Inferior parietal cortex (tissue), 1 donor: ENCODE results near the gene PKDREJ.
"Not testable (repeated sequence)": the region's sequence is repeated elsewhere in the genome, so short reads cannot be mapped to it uniquely, and the experiment has no call there.

Experiments used
- DNase-seq: peaks from one replicate; pipeline ENCODE4 v3.0.0-alpha.2; 2016; ENCODE audit errors: extremely low spot score

Gene PKDREJ

DNA sequence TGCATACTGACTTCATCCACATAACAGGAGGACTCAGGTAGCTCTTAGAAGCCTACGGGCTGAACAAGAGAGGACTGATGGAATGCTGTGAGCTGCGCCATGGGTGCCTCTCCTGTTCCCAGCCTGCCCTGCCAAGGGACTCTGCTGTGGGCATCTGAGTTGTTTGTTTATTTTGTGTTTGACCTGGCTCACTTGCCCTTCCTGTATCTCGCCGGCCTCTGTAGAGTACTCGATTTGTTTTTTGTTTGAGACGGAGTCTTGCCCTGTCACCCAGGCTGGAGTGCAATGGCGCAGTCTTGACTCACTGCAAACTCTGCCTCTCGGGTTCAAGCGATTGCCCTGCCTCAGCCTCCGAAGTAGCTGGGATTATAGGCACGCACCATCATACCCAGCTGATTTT, 6.4 kb upstream of the PKDREJ start:
- no peak for DNase-seq

DNA sequence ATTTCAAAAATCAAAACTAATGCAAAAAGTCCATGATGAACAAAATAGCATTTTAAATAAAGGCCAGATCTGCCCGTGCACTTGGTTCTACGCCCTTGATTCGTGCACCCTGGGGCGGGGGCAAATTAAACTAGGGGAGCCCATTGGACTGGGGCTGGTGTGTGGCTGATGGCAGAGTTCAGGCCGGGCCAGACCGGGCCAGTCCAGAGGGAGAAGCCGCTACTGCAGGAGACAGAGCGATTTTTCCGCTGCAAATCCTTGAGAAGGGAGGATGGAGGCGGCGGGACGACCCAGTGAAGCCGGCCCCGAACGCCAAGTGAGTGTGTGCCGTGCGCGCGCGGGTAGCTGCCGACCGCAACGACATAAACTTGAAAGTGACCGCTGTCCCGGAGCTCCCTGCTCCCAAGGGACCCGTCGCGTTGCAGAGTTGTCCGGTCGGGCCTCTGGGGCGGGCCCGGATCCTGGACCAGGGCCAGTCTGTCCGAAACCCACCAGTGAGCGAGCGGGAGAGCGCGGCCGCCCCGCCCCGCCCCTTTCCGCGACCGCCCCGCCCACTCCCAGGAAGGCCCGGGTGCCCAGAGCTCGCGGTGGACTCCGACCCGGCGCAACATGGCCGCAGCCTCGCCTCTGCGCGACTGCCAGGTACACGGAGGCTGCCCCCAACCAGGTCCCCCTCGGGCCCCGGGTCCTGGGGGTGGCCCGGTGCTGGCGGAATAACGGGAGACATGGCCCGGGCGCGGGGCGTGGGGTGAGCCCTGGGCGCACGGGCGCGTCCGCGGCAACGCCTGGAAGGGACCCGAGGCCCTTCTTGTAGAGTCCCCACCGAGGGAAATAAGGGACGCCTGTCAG, 4.5 kb upstream of the PKDREJ start, which contains the start of gene TTC38:
TTC38 (plus strand) TSS at position 578 of the 849 bp plus-strand sequence; CDS start at position 610, 32 bp downstream.
- DNase-seq: peak; percentile 70

DNA sequence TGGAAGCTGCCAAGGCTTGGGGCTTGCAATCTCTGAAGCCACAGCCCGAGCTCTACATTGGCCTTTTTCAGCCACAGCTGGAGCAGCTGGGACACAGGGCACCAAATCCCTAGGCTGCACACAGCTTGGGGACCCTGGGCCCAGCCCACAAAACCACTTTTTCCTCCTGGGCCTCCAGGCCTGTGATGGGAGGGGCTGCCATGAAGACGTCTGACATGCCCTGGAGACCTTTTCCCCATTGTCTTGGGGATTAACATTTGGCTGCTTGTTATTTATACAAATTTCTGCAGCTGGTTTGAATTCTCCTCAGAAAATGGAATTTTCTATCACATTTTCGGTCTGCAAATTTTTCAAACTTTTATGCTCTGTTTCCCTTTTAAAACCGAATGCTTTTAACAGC, 2.5 kb upstream of the PKDREJ start:
- DNase-seq: not testable (repeated sequence)

DNA sequence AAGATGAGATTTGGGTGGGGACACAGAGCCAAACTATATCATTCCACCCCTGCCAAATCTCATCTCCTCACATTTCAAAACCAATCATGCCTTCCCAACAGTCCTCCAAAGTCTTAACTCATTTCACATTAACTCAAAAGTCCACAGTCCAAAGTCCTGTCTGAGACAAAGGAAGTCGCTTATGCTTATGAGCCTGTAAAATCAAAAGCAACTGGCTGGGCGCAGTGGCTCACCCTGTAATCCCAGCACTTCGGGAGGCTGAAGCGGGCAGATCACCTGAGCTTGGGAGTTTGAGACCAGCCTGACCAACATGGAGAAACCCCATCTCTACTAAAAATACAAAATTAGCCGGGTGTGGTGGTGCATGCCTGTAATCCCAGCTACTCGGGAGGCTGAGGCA, 1.4 kb upstream of the PKDREJ start:
- DNase-seq: not testable (repeated sequence)

DNA sequence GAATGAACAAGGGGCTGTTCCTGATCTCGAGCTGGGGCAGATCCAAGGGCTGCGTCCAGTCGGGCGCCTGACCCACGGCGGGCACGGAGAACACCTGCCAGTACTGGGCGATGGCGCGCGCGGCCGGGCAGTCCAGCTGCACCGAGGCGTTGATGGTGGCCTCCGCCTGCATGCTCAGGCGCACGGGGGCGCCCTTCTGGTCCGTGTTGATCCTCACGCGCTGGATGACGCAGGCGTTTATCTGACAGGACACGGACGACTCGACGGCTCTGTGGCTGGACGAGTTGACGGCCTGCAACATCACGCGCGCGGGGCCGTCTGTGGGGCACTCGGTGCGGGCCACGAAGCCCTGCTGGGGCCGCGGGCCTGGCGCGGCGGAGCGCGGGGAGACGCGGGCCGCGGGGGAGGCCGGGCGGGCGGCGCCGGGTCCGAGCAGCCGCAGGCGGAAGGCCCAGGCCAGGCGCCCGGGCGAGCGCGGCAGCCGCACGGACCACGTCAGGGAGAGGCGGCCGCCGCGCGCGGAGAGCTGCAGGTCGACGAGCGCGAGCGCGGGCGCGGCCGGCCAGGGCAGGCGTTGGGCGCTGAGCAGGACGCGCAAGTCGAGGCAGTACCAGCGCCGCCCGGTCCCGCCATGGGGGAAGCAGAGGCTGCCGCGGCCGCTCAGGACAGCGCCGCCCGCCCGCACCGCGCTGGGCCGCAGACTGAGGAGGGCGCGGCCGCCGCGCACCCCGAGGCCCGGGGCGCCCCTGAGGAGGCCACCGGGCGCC, 511 bp downstream of the PKDREJ start:
- no peak for DNase-seq

DNA sequence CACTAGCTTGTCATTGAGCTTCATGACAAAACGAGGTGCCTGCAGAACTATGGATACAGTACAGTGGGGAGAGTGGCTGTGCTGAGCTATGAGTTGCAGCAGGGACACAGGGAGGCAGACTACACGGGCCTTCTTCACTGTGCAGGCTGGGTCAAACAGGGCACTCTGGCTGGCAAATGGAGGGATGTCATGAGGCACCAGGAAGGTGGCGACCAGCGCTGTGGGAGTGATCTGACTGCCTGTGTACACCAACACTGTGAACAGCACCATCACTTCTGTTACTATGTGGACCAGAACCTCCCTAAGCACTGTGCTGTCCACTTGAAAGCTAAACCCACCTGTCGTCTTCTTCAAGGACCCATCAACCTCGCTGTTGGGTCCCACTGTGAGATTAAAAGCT, 3.1 kb downstream of the PKDREJ start:
- no peak for DNase-seq

DNA sequence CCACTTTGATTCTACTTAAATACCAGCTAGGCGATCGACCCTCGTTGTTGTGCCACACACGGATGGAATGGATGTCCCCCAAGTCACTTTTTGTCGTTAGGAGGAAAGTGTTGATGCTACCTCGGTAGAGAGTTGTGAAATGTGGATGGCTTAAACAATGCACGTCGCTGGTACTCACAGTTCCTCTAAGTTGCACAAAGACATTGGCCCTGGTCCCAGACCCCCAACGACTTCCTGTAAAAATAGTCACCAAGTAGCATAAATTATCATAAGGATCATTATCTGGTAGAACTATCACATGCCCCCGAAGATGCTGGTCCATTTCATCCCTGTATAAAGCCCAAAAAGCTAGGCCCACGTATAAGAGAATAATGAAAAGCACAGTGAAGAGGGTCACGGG, 3.8 kb downstream of the PKDREJ start:
- DNase-seq: no peak

DNA sequence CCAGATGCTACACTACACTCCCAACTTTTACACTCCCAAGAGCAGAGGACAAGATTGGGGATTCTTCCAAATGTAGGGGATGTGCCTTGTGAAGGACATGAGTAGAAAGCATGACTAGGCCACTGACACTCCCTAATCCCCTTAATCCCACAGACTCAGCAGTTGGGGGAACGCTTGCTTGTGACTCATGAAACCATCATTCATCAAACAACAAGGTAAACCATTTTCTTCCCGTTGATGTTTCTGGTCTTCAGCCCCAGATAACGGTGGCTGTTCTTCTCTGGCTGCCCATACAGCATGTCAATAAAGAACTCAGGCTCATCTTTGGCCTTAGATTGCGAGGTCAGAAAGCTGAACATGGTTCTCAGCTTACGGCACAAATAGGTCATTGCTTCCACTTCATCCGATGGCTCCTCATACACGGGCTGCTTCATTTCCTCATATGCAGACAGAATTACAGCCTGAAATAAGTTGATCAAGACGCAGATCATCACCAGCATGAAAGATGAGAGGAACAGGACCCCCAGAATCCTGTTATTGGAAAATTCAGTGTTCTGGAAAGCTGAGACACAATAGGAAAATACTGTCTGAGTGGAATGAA, 6.7 kb downstream of the PKDREJ start:
- DNase-seq: no peak

DNA sequence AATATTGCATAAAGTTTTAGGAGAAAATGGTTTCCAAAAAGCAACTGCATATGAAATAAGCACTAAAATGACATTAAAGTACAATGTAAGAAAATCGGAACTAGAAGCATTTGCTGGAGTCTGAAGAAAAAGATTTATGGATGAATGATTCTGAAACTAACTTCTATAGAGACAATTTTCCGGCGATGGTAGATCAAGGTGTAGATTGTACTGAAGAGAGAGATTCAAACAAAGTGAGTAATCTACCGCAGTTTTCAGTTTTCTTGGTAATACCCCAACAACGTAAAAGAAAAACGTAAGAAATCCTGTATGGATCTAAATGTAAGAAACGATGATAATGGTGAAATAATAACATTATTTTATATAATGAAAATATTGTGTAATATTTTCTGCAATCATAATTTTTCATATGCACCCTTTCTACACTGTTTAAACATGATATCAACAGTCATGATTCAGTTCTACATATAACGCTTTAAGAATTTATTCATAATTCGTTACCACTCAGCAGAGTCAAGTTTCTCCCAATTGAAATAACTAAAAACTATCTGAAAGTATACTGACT, 11.2 kb downstream of the PKDREJ start:
- DNase-seq: no peak

DNA sequence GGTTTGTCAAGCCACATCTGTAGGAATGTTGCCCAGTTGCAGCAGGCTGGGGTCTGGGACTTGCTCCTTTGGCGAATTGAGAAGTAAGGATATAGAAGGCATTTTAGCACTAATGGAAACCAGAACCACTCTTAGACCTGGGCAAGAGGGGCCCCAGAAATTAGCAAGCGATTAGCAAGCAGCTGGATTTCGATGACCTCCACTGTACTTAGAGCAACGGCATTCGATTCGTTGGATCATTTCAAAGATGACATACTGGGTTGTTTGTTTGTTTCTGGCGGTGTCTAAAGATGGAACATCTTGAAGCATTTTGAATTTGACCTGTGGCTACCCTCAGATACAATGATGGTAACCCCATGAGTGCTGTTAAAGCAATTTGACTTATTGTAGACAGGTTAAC, 11.9 kb downstream of the PKDREJ start:
- DNase-seq: no peak

DNA sequence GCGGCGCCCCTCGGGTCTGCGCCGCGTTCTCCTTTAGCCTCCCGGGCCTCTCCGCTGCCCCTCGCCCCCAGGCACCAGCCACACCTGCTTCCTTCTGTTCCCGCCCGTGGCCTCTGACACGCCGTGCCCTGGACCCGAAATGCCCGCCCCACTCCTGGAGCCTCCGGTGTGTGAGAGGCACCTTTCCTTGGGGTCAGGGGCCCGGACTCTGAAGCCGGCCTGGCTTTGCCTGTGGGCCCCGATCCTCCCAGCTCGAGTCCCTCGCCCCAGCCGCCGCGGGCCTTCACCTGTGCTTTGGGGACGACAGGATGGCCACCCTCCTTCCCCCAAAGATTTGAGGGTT, 12.4 kb downstream of the PKDREJ start:
- no peak for DNase-seq

DNA sequence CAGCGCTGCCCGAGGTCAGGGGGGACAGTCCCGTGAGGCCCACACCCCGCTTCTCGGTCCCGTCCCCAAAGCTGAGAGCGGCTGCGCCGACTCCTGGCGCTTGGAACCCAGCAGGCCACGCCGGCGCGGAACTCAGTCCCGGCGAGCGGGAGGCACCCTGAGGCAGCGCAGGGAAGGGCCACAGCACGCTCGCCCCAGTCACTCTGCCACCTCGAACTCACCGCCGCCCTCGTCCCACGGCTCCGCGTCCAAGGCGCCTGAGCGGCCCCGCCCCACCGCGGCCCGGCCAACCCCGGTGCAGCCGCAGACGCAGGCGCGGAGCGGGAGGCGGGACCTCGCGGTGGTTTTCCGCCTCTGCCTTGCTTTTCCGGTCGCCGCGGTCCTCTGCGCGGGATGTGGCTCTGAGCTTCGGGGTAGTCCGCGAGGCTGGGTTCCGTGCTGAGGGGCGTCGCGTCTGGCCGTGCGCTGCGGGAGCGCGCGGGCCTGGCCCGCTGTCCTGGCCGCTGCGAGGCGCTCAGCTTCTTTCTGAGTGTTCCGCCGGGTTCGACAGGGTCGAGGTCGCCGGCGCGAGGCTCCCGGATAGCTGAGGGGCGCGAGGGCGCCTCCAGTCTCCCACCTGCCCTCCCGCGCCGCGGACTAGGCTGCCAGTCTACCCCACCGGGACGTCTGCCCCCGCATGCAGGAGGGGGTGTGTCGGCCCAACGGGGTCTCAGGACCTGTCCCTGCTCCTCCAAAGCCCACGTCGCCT, 12.9 kb downstream of the PKDREJ start, which contains the start of gene CDPF1:
CDPF1 (minus strand) TSS at position 259 of the 748 bp plus-strand sequence. CDS start 2,009 bp downstream, outside the sequence.
- peak; percentile 86 for DNase-seq

DNA sequence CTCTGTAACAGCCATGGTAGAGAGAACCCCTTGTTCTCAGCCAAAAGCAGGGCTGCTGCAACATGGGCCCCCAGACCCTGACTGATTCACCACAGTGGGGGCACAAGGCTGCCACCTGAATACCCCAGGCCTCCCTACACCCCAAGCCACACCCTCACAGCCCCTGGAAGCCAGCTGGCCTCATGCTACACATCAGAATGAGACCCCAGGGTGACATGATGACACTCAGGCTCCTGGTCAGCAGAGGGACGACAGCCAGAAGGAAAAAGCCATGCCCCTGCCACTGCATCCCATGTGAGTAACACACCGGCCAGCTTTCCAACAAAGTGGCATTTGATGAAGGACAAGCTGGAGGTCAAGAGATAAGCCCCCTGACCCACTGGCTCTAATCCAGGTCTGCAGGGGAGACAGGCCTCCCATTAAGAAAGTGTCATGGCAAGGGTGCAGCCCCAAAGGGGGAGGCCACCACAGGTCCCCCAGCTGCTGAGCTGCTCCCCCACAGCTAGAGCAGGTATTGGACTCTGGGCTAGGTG, 15.6 kb downstream of the PKDREJ start:
- no peak for DNase-seq

DNA sequence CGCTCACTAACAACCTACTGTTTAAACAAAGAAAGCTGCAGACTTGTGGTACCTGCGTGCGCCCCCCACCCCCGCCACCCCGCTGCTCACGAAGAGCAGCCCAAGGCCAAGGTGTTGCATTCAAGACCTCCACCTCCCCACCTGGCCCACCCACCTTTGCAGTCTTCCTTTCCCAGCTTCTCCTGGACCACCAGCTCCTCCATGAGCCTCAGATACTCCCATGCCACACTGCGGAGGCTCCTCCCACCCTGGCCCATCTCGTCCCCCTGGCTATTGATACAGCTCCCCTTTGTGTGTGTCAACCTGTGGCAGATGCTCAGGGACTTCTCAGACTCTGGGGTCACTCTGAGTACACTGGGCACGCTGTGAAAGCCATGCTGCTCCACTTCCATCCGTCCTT, 17.0 kb downstream of the PKDREJ start:
- DNase-seq: no peak

DNA sequence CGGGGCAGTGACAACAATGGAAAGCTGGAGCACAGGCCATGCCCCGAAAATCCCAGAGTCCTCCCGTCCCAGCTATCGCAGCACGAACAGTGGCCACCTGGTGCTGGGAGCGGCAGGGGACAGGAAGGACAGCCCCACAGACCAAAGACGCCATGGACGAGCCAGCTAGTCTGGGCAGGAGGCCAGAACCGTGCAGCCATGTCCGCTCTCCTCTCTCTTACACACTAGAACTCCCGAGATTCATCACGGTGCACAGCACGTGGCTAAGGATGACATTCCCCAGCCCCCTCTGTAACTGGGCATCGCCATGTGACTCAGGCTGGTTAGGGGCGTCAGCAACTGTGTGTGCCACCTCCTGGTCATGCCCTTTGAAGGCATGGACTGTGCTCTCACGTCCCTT, 17.6 kb downstream of the PKDREJ start:
- DNase-seq: no peak

DNA sequence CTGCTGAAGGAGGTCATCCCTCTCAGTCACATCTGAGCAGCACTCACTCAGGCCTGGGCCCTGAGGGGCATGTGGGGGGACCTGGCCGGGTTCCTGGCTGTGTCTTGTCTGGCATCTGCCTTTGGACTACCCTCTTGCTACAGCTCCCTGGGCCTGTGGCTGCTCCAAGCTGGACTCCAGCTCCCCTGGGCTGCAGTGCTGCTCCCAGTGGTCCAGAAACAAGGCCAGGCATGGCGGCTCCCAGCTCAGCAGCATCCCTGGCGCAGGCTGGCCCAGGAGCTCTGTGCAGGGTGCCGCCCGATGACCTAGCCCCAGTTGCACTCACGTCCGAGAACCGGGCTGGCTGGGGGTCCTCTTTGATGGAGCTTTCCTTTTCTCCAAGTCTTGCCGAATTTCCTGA, 18.4 kb downstream of the PKDREJ start:
- no peak for DNase-seq

DNA sequence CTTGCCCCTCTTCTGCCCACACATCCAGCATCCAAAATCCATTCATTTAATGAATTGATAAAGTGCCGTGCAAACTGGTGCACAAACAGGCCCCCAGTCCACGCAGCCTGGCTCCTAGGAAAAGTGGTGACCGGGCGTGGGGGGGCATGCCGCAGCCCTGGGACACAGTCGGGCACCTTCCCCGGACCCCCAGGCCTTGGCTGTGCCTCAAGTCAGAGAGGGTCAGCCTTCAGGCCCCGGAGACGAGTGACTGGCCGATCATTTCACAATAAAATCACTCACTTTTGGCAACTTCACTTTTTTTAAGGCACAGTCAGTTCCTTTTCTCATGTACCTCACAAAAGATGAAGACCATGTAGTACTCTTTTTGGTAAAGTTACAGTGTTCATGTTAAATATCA, 21.1 kb downstream of the PKDREJ start:
- DNase-seq: no peak

DNA sequence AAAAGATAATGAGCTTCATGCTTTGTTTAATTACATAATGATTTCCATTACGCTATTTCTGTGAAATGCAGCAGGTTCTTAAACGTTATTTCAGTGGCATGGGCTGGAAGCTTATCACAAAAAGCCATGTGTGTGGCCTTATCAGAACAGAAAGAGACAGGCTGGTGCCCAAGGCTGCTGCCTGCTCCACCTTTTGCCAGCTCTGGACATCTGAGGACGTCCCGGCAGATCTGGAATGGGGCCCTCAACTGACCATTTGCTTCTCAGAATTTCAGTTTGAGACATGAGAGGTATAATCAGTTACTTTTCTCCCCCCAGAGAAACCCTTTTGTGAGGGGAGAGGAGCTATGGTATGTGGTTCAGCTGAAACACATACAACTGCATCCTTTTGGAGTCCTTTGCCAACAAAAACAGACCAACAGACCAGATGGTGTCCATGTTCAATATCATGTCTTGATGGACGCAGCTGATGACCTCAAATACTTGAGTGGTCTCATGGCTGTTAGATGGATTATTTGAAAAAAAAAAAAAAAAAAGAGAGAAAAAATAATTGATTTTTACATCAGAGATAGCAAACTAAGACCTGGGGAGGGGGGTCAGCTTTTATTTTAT, 21.6 kb downstream of the PKDREJ start:
- DNase-seq: no peak

DNA sequence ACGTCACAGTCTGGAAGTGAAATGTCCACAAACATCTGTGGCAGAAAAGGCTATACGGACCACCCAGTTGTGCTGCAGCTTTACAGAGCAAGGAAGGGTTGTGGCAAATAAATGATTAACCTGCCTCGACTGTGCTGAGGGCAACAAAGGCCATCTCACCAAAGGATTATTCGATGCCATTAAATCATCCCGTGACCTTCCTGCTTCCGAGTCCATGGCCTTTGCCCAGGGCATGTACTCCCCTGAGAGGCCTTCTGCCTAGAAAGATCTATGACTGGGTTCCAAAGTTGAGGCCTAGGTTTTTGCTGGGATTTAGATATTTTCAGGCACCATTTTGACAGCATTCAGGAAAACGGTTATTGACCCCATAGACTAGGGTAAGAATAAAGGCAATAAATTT, 22.2 kb downstream of the PKDREJ start:
- DNase-seq: no peak

DNA sequence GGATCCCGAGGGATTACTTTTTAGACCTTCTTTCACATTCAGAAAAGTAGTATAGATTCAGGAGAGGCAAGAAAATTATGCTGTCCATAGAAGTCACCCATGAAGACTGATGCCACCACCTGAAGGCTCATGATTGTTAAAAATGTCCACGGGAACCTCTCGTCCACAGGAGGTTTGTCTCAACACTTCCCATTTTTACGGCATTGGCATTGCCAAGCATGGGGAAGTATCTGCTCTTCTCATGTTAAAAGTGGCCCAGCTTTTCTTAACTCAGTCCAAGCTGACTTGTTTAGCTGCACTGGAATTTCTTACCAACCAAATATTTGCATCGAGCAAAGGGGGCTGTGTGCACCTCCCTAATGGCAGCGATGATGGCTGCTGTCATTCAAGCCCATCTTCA, 22.6 kb downstream of the PKDREJ start:
- DNase-seq: no peak

DNA sequence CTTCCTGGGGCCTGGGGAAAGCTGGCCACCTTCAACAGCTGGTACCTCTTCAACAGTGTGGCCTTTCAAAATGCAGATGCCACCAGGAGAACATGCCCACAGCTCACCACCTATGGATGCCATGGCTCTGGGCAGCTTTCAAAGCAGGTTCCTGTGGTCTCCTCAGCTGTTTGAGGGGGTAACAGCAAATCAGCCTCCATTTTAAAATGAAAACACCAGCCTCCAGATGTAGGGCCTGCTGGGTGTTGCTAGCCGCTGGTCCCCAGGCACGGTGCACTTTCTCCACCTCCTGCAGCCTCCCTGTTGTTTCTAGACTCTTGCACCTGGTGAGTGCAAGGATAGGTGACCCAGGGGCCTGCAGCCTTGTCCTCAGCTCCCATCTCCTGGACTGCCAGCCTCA, 23.1 kb downstream of the PKDREJ start:
- no peak for DNase-seq
